ENCODE data around the gene AGPAT1.
"Not testable (repeated sequence)": the region's sequence is repeated elsewhere in the genome, so short reads cannot be mapped to it uniquely, and the experiment has no call there.

- TF ChIP-seq CTCF (IDR thresholded peaks at IDR 0.05; ENCODE audit: insufficient read depth, low read length, poor library complexity, severe bottlenecking); EZH2phosphoT487 (conservative IDR thresholded peaks at IDR 0.05; ENCODE audit: low read length): not testable (repeated sequence)
Observed at GRCh38 chr6:32186151-32186840, 10.4 kb upstream of the AGPAT1 start.
